Naive thymus-derived CD4-positive, alpha-beta T cell (primary cell): Measurements from ENCODE around the gene WWOX. TPM values are rescaled to one million over a fixed set of nuclear protein-coding genes. Genes with fewer than 3 reads are reported as not detected.

Experiments
- ATAC-seq: fragments of 150-1000 bp; cut with Tn5 transposase; 2 replicates; pipeline ENCODE4 v1.10.0; 2021; ENCODE audit warnings: mild to moderate bottlenecking, moderate library complexity
- CTCF ChIA-PET: fragments of 350-600 bp; sonication (Branson Sonifier 250); formaldehyde crosslinking; loops from one replicate; lab custom pipeline; 2021; ENCODE audit warnings: antibody characterized with exemption; lab: Charles Lee
- POLR2A ChIA-PET: fragments of 350-600 bp; sonication (Branson Sonifier 250); formaldehyde crosslinking; loops from one replicate; lab custom pipeline; 2021; ENCODE audit warnings: antibody characterized with exemption, inconsistent platforms; lab: Charles Lee
- DNase-seq, 9 donors: peaks; one replicate each; pipeline versions ENCODE4 v3.0.0 to v3.0.0-alpha.2; 2020 to 2022; ENCODE audit warnings: mixed read lengths in 1 of 9
- H3K27ac ChIP-seq: one replicate; pipeline ENCODE4 v1.7.0; 2013; ENCODE audit warnings: mild to moderate bottlenecking, low read depth, low read length, moderate library complexity
- H3K27me3 ChIP-seq, 2 donors: one replicate each; pipeline ENCODE4 v1.7.0; 2013; ENCODE audit warnings: low read length in 2 of 2, mild to moderate bottlenecking in 2 of 2, moderate library complexity in 2 of 2; ENCODE audit not compliant: control insufficient read depth in 2 of 2, insufficient read depth in 2 of 2
- H3K36me3 ChIP-seq, 3 experiments: 1 replicate in 2 of 3; 2 replicates in 1 of 3; pipeline ENCODE4 v1.7.0; 2013; ENCODE audit warnings: low read length in 3 of 3, mild to moderate bottlenecking in 3 of 3, moderate library complexity in 1 of 3; ENCODE audit not compliant: insufficient read depth in 3 of 3, control insufficient read depth in 2 of 3
- H3K4me1 ChIP-seq, 2 donors: one replicate each; pipeline ENCODE4 v1.7.0; 2013; ENCODE audit warnings: low read length in 2 of 2, mild to moderate bottlenecking in 2 of 2, moderate library complexity in 1 of 2; ENCODE audit not compliant: control insufficient read depth in 2 of 2, insufficient read depth in 2 of 2
- H3K4me3 ChIP-seq: 2 replicates; pipeline ENCODE4 v1.7.0; 2013; ENCODE audit warnings: mild to moderate bottlenecking, low read length
- H3K9me3 ChIP-seq, 3 experiments: 1 replicate in 2 of 3; 2 replicates in 1 of 3; pipeline ENCODE4 v1.7.0; 2013; ENCODE audit warnings: low read length in 3 of 3; ENCODE audit not compliant: control insufficient read depth in 2 of 3
- H3K27ac Mint-ChIP-seq, 9 donors: one replicate each; pipeline ENCODE4 v1.8.0; 2020 to 2022; ENCODE audit warnings: mixed read lengths in 9 of 9, mild to moderate bottlenecking in 8 of 9, moderate library complexity in 5 of 9, inconsistent platforms in 2 of 9
- H3K27me3 Mint-ChIP-seq, 5 donors: one replicate each; pipeline ENCODE4 v1.8.0; 2021 to 2022; ENCODE audit warnings: mixed read lengths in 5 of 5, mild to moderate bottlenecking in 1 of 5
- H3K36me3 Mint-ChIP-seq, 5 donors: one replicate each; pipeline ENCODE4 v1.8.0; 2020 to 2022; ENCODE audit warnings: mixed read lengths in 5 of 5, mild to moderate bottlenecking in 3 of 5, inconsistent platforms in 1 of 5
- H3K4me1 Mint-ChIP-seq, 7 donors: one replicate each; pipeline ENCODE4 v1.8.0; 2020 to 2022; ENCODE audit warnings: mixed read lengths in 7 of 7, mild to moderate bottlenecking in 3 of 7, inconsistent platforms in 1 of 7
- H3K4me3 Mint-ChIP-seq, 10 donors: one replicate each; pipeline ENCODE4 v1.8.0; 2020 to 2022; ENCODE audit warnings: mild to moderate bottlenecking in 10 of 10, mixed read lengths in 10 of 10, moderate library complexity in 6 of 10, inconsistent platforms in 2 of 10
- H3K9me3 Mint-ChIP-seq, 11 donors: one replicate each; pipeline ENCODE4 v1.8.0; 2020 to 2022; ENCODE audit warnings: mixed read lengths in 11 of 11, mild to moderate bottlenecking in 4 of 11, inconsistent platforms in 1 of 11, moderate library complexity in 1 of 11
- intact Hi-C, 2 donors: fragments of 100-400 bp; cut with micrococcal nuclease; formaldehyde crosslinking; loops; one replicate each; pipeline ENCODE4 v1.15.1; 2023
- polyA plus RNA-seq, 2 donors: library from polyadenylated mRNA; unstranded; fragments of 300-500 nt; fragmentation: Illumina TruSeq; gene quantifications; one replicate each; pipeline ENCODE4 v1.2.3, GENCODE V29; 2021
- total RNA-seq, 6 experiments: library from RNA in 5 of 6; stranded (reverse) in 5 of 6; gene quantifications; 1 replicate in 5 of 6; 2 replicates in 1 of 6; pipeline ENCODE4 v1.2.3 and lab custom pipeline; 2021 to 2026

Gene WWOX
- total and polyA plus RNA-seq, 7 experiments from 2014 or later: 13.8 to 31.1 (median 20.8) TPM

DNA sequence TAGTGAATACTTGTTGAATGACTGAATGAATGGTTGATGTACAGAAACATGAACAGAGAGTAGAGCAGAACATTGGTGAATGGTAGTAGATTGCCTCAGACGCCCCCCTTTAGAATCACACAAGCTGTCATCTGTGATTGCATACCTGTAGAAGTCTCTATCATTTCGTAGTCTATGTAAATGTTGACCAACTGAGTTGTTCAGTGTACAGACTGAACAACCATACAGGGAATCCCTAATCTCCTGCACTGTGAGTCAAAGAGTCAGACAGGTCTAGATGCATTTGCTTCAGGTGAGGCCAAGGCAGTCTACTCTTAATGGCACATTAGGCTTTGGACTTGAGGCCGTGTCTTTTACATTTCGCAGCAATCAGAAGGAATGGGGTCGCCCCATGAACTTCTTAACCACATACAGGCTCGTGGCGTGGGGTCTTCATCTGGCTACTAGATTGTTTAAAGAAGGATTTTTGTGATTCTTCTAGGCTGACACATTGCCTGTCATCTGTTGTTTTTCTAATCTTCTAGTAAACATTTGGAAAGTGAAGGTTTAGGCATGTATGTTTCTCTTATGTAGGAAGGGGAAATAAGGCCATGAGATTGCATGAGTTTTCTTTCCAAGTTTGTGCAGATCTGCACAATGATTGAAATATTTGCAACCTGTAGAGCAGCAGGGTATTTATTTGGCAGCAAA is 157.4 kb downstream of the WWOX start:
- intact Hi-C loops: no loop called here
- Mint-ChIP-seq H3K27ac (no peak overlapping the region), H3K27me3 (no peaks in the 10 kb centered on the region), H3K9me3 (no peaks in the 10 kb centered on the region), H3K4me3 (no peak overlapping the region), H3K4me1 (peaks cover 0 to 1% (median 0%) of the 10 kb centered on the region in 7 donors), H3K36me3 (peaks cover 0 to 8% (median 0%) of the 10 kb centered on the region in 5 donors)
- Histone ChIP-seq H3K27me3 (no peaks in the 10 kb centered on the region), H3K4me1 (no peaks in the 10 kb centered on the region), H3K9me3 (no peaks in the 10 kb centered on the region), H3K36me3 (no peaks in the 10 kb centered on the region), H3K4me3 (no peak overlapping the region), H3K27ac (no peak overlapping the region)
- ChIA-PET CTCF (no interaction called here), POLR2A (no interaction called here)
- DNase-seq (no peak), ATAC-seq (no peak)

DNA sequence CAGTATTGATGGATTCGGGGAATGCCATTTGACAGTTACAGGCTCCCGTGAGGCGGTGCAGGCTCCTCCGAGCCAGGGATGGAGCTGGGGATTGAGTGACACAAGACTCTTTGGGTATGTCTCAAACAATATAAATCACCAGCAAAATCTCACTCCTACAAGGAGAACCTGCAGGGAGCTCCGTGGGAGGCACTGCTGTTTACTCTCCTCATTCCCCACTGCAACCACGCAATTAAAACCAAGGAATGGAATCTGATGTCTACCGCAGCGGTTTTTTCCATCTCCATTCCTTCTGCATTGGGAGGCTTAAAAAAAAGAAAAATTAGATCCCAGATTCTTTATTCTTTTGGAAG is 157.9 kb downstream of the WWOX start:
- Mint-ChIP-seq H3K27me3 (no peaks in the 10 kb centered on the region), H3K9me3 (no peaks in the 10 kb centered on the region), H3K27ac (no peak overlapping the region), H3K4me3 (no peak overlapping the region), H3K4me1 (peaks cover 0 to 1% (median 0%) of the 10 kb centered on the region in 7 donors), H3K36me3 (peaks cover 0 to 8% (median 0%) of the 10 kb centered on the region in 5 donors)
- ChIA-PET CTCF (no interaction called here), POLR2A (no interaction called here)
- no peak overlapping the region for H3K27ac ChIP-seq
- H3K4me3 ChIP-seq: no peak overlapping the region
- no peaks in the 10 kb centered on the region for H3K27me3 ChIP-seq
- DNase-seq: no peak
- H3K9me3 ChIP-seq: no peaks in the 10 kb centered on the region
- intact Hi-C loops: no loop called here
- no peak for ATAC-seq
- H3K36me3 ChIP-seq: no peaks in the 10 kb centered on the region
- no peaks in the 10 kb centered on the region for H3K4me1 ChIP-seq

DNA sequence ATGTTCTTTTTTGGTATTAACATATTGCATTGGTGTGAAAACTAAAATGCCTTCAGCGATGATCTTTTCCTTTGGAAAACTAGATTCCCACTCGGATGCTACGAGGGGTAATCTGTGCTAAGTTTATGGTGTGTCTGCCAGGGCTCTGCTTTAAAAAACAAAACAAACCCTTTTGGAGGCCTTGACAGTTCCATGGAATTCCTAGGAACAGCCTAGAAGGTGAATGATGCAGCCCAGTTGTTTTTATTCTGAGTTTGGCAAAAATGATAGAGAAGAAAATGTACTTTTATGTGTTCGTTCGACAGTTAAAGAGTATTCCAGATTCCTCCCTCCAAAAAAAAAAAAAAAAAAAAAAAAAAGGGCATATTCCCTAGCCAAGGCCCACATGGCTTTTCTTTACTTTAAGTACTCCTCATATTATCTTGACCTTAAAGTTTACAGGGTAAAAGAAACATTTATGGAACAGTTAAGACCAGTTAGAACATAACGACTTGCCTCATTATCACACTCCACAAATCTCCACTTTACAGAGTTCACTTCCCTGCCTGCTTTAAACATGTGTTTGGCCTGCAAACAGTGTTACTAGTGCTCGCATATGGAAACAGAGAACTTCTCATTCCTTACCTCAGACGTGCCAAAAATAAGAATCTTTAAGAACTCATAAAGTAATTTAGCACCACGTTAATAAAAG is 159.1 kb downstream of the WWOX start:
- POLR2A ChIA-PET: no interaction called here
- H3K27ac Mint-ChIP-seq: no peak overlapping the region
- Histone ChIP-seq H3K9me3 (no peaks in the 10 kb centered on the region), H3K4me3 (no peak overlapping the region), H3K27me3 (no peaks in the 10 kb centered on the region), H3K27ac (no peak overlapping the region), H3K36me3 (no peaks in the 10 kb centered on the region), H3K4me1 (no peaks in the 10 kb centered on the region)
- peaks cover 0 to 4% (median 3%) of the 10 kb centered on the region in 11 donors for H3K9me3 Mint-ChIP-seq
- CTCF ChIA-PET: no interaction called here
- no peaks in the 10 kb centered on the region for H3K27me3 Mint-ChIP-seq
- H3K4me1 Mint-ChIP-seq: peaks cover 0 to 1% (median 0%) of the 10 kb centered on the region in 7 donors
- H3K4me3 Mint-ChIP-seq: no peak overlapping the region
- peaks cover 0 to 20% (median 11%) of the 10 kb centered on the region in 5 donors for H3K36me3 Mint-ChIP-seq
- intact Hi-C loops: no loop called here
- ATAC-seq (no peak), DNase-seq (no peak)

DNA sequence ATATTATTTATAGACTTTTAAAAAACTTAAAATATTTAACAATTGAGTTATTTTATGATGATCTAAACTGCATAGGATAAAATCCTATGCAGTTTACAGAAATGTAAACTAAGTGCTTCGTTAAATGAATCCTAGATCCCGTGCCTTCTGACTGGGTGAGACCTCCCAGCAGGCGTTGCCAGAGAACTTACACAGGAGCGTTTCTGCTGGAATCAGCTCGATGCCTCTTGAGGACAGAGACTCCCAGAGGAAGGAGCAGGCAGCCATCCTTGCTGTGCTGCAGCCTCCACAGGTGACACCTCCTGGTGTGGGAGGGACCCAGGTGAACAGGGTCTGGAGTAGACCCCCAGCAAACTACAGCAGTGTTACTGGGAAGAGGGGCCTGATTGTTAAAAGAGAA is 160.4 kb downstream of the WWOX start:
- Histone ChIP-seq H3K4me1 (no peaks in the 10 kb centered on the region), H3K9me3 (no peaks in the 10 kb centered on the region), H3K36me3 (no peaks in the 10 kb centered on the region), H3K27ac (no peak overlapping the region), H3K27me3 (no peaks in the 10 kb centered on the region), H3K4me3 (no peak overlapping the region)
- Mint-ChIP-seq H3K9me3 (peaks cover 0 to 15% (median 3%) of the 10 kb centered on the region in 11 donors), H3K27me3 (no peaks in the 10 kb centered on the region), H3K36me3 (peaks cover 0 to 29% (median 22%) of the 10 kb centered on the region in 5 donors), H3K4me3 (no peak overlapping the region), H3K4me1 (peaks cover 0 to 1% (median 0%) of the 10 kb centered on the region in 7 donors), H3K27ac (no peak overlapping the region)
- intact Hi-C loops: no loop called here
- no peak for ATAC-seq
- ChIA-PET CTCF (no interaction called here), POLR2A (no interaction called here)
- DNase-seq: no peak

DNA sequence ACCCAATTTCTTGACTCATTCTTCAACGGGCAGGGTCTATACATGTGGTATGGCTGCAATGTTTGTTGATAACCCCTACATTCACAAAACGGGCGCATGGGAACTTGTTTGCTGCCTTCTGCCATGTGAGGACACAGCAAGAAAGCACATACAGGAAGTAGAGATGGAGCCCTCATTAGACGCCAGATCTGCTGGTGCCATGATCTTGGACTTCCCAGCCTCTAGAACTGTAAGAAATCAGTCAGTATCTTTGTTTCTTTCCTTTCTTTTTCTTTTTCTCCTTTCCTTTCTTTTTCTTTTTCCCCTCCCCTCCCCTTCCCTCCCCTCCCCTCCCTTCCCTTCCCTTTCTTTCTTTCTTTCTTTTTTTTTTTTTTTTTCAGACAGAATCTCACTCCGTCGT is 165.2 kb downstream of the WWOX start:
- Mint-ChIP-seq H3K27me3 (no peaks in the 10 kb centered on the region), H3K4me1 (peaks cover 0 to 1% (median 0%) of the 10 kb centered on the region in 7 donors), H3K4me3 (no peak overlapping the region), H3K9me3 (peaks cover 0 to 15% (median 3%) of the 10 kb centered on the region in 11 donors), H3K36me3 (peaks cover 0 to 47% (median 34%) of the 10 kb centered on the region in 5 donors), H3K27ac (no peak overlapping the region)
- intact Hi-C loops: no loop called here
- Histone ChIP-seq H3K36me3 (no peaks in the 10 kb centered on the region), H3K27ac (no peak overlapping the region), H3K9me3 (no peaks in the 10 kb centered on the region), H3K4me1 (no peaks in the 10 kb centered on the region), H3K27me3 (no peaks in the 10 kb centered on the region), H3K4me3 (no peak overlapping the region)
- ChIA-PET POLR2A (no interaction called here), CTCF (no interaction called here)
- ATAC-seq: no peak
- no peak for DNase-seq

DNA sequence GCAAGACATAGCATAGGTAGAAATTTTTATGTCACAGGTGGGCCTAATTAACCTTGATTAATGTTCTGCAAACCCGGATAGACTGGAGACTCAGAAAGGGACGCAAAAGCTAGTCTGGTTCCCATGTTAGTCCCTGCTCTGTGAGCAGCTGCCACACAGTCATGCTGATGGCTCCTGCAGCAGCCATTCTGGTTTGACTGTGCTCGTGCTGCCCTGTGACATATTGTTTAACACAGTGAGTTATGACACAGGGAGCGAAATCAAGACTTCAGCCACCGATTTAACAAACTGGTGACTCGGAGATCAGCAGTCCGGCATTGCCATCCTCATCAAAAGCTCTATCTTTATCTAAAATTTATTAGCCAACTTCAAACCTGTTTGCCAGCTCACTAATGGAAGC is 169.8 kb downstream of the WWOX start:
- no peaks in the 10 kb centered on the region for H3K4me1 ChIP-seq
- H3K4me1 Mint-ChIP-seq: peaks cover 0 to 1% (median 0%) of the 10 kb centered on the region in 7 donors
- no peaks in the 10 kb centered on the region for H3K36me3 ChIP-seq
- H3K27ac Mint-ChIP-seq: no peak overlapping the region
- no peak for DNase-seq
- no peak for ATAC-seq
- peaks cover 0 to 44% (median 42%) of the 10 kb centered on the region in 5 donors for H3K36me3 Mint-ChIP-seq
- no peak overlapping the region for H3K4me3 Mint-ChIP-seq
- peaks cover 0 to 7% (median 0%) of the 10 kb centered on the region in 11 donors for H3K9me3 Mint-ChIP-seq
- ChIA-PET POLR2A (no interaction called here), CTCF (no interaction called here)
- no peak overlapping the region for H3K27ac ChIP-seq
- intact Hi-C loops: no loop called here
- no peaks in the 10 kb centered on the region for H3K27me3 Mint-ChIP-seq
- H3K9me3 ChIP-seq: no peaks in the 10 kb centered on the region
- H3K4me3 ChIP-seq: no peak overlapping the region
- H3K27me3 ChIP-seq: no peaks in the 10 kb centered on the region

DNA sequence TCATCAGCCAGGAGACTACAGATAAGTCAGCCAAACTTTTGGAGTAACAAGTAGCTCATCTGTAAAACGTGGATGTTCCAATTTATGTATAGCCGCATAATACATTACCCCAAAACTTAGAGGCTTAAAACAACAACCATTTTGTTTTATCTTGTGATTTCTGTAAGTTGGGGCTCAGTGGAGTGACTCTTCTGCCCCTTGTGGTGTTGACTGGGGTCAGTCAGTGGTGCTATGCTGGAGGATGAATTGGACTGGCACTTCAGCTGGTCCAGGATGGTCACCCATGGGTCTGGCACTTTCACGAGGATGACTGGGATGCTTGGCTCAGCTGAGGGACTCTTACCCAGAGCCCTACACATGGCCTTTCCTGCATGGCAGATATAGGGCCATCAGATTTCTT is 172.5 kb downstream of the WWOX start:
- H3K36me3 ChIP-seq: no peaks in the 10 kb centered on the region
- H3K4me3 ChIP-seq: no peak overlapping the region
- H3K4me1 Mint-ChIP-seq: no peaks in the 10 kb centered on the region
- H3K4me1 ChIP-seq: no peaks in the 10 kb centered on the region
- ATAC-seq (no peak), DNase-seq (no peak)
- POLR2A ChIA-PET: no interaction called here
- CTCF ChIA-PET: no interaction called here
- H3K9me3 Mint-ChIP-seq: peaks cover 0 to 2% (median 0%) of the 10 kb centered on the region in 11 donors
- H3K36me3 Mint-ChIP-seq: peaks cover 0 to 29% (median 26%) of the 10 kb centered on the region in 5 donors
- no peaks in the 10 kb centered on the region for H3K9me3 ChIP-seq
- H3K27ac Mint-ChIP-seq: no peak overlapping the region
- H3K4me3 Mint-ChIP-seq: no peak overlapping the region
- no peaks in the 10 kb centered on the region for H3K27me3 Mint-ChIP-seq
- H3K27me3 ChIP-seq: no peaks in the 10 kb centered on the region
- no peak overlapping the region for H3K27ac ChIP-seq
- intact Hi-C loops: no loop called here
